Right lobe of liver (tissue), 4 donors: ENCODE measurements around the gene JUN.

Experiments used
- POLR2A ChIP-seq: fragments of 450-650 bp; IDR thresholded peaks from one replicate; pipeline ENCODE4 v1.6.1; 2017; ENCODE audit warnings: antibody characterized with exemption, mild to moderate bottlenecking
- TF ChIP-seq, protein P1 (sequence below), 4 donors: fragments of 200-600 bp in 3 of 4; fragments of 450-650 bp in 1 of 4; IDR thresholded peaks; one replicate each; pipeline versions ENCODE4 v1.5.1 to v1.8.0; 2016 to 2022; ENCODE audit warnings: antibody characterized with exemption in 4 of 4, mild to moderate bottlenecking in 2 of 4
- donor health status: DM: no; HTN: no; CAD: no.
- donor health status: DM: no; HTN: no; CAD: no.
- donor health status: DM: no; HTN: yes; CAD: no.

DNA sequence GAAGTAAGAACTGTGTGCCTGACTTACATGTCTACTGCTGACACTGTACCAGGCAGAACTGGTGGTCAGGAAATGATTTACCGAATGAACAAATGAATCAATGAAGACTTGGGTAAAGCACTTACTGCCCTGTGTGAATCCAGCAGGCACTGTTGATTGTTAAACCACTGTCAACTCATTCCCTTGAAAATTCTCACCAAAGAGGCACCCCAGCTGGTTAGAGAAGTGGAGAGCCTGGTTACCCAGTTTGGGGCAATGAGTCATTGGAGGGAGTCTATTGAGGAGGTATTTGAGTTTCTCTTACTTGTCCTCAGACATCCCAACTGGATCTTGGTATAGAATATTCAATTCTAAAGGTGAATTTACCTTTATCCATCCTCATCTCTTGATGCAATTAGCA, 34.2 kb downstream of the JUN start:
- TF ChIP-seq, protein P1, sequence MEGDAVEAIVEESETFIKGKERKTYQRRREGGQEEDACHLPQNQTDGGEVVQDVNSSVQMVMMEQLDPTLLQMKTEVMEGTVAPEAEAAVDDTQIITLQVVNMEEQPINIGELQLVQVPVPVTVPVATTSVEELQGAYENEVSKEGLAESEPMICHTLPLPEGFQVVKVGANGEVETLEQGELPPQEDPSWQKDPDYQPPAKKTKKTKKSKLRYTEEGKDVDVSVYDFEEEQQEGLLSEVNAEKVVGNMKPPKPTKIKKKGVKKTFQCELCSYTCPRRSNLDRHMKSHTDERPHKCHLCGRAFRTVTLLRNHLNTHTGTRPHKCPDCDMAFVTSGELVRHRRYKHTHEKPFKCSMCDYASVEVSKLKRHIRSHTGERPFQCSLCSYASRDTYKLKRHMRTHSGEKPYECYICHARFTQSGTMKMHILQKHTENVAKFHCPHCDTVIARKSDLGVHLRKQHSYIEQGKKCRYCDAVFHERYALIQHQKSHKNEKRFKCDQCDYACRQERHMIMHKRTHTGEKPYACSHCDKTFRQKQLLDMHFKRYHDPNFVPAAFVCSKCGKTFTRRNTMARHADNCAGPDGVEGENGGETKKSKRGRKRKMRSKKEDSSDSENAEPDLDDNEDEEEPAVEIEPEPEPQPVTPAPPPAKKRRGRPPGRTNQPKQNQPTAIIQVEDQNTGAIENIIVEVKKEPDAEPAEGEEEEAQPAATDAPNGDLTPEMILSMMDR (IDR thresholded peaks at IDR 0.05): no peak
- no peak for TF ChIP-seq POLR2A
